ENCODE results near the gene ALOX12B.

- peak; percentile 75 for TF ChIP-seq CTCF (IDR thresholded peaks at IDR 0.05)
- TF ChIP-seq YY1 (IDR thresholded peaks at IDR 0.05; ENCODE audit: low read depth): no peak
- no peak for TF ChIP-seq SIN3A (IDR thresholded peaks at IDR 0.05; ENCODE audit: borderline replicate concordance, low read depth, low read length)
- TF ChIP-seq ZBTB33 (IDR thresholded peaks at IDR 0.05; ENCODE audit: borderline replicate concordance, low read depth): no peak
- no peak for TF ChIP-seq USF2 (IDR thresholded peaks at IDR 0.05; ENCODE audit: borderline replicate concordance, low read depth, low read length)
- no peak for TF ChIP-seq FOXJ3 (CRISPR knock-in tag; IDR thresholded peaks at IDR 0.05)
- TF ChIP-seq POLR2AphosphoS5 (IDR thresholded peaks at IDR 0.05; ENCODE audit: low read depth, low read length): no peak
- TF ChIP-seq FOXM1 (IDR thresholded peaks at IDR 0.05; ENCODE audit: low read depth): no peak
- TF ChIP-seq TEAD4 (IDR thresholded peaks at IDR 0.05; ENCODE audit: borderline replicate concordance, insufficient read depth): no peak
- no peak for TF ChIP-seq GATA2 (CRISPR knock-in tag; IDR thresholded peaks at IDR 0.05)
- TF ChIP-seq MAX (IDR thresholded peaks at IDR 0.05; ENCODE audit: low read depth): peak; percentile 56
- TF ChIP-seq EZH2phosphoT487 (IDR thresholded peaks at IDR 0.05; ENCODE audit: borderline replicate concordance, low read depth): no peak
- no peak for TF ChIP-seq IRF3 (IDR thresholded peaks at IDR 0.05; ENCODE audit: low read depth, low read length)
Observed at GRCh38 chr17:8057691-8058114, 29.8 kb downstream of the ALOX12B start.
